GM21723 (cell line): ENCODE results near the gene CLEC4F.

Experiments
- ATAC-seq: cut with Tn5 transposase; IDR thresholded peaks from one replicate; pipeline ENCODE4 v1.9.1; 2021; ENCODE audit warnings: mild to moderate bottlenecking, moderate library complexity; ENCODE audit not compliant: unreplicated experiment

The CLEC4F gene, protein sequence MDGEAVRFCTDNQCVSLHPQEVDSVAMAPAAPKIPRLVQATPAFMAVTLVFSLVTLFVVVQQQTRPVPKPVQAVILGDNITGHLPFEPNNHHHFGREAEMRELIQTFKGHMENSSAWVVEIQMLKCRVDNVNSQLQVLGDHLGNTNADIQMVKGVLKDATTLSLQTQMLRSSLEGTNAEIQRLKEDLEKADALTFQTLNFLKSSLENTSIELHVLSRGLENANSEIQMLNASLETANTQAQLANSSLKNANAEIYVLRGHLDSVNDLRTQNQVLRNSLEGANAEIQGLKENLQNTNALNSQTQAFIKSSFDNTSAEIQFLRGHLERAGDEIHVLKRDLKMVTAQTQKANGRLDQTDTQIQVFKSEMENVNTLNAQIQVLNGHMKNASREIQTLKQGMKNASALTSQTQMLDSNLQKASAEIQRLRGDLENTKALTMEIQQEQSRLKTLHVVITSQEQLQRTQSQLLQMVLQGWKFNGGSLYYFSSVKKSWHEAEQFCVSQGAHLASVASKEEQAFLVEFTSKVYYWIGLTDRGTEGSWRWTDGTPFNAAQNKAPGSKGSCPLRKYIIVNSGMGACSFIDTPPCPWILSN

GRCh38 chr2:70820499-70820898, at the start of gene CLEC4F:
Gene CLEC4F, minus strand, starts transcription at chr2:70820599. Its CDS starts 76 bp downstream, at chr2:70820523.
- ATAC-seq: no peak

- no peak for ATAC-seq
Measured at GRCh38 chr2:70868970-70869369, 48.6 kb upstream of the CLEC4F start.

DNA sequence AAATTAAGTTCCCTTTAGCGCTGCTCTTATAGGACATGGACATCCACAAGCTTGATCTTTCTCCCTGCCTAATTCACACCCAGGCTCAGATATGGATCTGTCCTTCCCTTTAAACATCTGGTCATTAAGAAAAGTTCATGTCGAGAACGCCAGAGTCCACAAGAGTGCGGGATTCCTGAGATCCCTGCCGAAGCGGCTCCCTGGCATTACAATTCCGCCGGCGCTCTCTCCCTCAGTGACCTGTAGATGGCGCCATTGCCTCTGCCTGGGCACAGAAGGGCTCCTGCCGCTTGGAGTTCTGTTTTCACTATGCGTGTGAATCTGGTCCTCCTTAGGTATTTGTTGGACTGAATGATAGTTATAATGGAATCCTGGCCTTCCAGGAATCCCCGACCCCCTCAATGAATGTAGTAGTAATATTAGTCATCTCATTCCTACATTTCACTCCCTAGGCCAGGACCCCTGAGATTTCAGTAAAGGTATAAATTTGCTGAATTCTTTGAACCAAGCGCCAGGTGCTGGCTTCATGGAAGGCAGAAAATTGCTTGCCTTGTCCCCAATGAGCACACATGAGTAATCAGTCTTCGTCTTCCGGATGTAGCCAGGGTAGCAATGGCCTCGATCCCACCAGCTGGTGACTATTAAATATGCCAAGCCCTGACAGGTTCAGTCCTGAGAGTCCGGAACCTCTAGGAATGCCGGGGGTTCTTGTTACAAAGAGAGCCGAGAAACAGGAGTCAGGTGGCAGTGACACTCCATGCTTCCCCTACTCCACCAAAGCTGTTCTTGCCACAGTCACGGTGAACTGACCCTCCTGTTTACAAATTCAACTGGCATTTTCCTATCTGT, 41.6 kb upstream of the CLEC4F start:
- peak; percentile 60 for ATAC-seq

DNA sequence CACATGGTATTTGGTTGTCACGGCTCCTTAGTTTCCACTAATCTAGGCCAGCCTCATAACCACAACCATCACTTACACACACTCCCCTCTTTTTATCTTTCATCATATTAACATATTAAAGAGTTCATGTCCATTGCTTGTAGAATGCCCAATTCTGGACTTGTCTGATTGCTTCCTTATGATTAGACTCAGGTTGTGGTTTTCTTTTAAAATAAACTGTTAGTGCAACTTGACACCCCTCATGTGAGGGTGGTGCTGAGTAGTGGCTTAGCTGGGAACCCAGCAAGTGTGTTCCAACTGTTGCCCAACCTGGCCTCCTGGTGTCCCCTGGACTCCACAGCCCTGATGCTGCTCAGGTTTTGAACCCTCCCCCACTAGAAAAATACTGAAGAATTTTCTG, 35.3 kb upstream of the CLEC4F start:
- no peak for ATAC-seq

- no peak for ATAC-seq
Measured at GRCh38 chr2:70854411-70854810, 34.0 kb upstream of the CLEC4F start.

DNA sequence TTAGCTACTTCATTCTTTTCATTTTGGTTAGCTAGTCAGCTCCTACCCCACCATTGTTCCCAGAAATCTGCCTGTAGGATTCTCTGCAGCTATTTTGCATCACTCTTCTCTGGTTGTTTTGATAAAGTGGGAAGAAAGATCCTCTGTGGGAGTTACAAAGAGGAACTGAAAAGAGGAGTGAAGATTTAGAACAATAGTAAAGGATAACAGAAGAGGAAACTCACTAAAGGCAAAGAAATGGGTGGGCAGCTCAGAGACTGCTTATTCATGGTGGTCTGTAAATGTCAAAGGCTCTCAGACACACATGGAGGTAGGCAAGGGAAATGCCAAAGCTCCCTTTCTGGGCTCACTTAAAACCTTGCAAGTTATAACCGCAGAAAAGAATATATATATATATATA, 32.4 kb upstream of the CLEC4F start:
- no peak for ATAC-seq

GRCh38 chr2:70851704-70852103, 31.3 kb upstream of the CLEC4F start:
- ATAC-seq: peak; percentile 89

DNA sequence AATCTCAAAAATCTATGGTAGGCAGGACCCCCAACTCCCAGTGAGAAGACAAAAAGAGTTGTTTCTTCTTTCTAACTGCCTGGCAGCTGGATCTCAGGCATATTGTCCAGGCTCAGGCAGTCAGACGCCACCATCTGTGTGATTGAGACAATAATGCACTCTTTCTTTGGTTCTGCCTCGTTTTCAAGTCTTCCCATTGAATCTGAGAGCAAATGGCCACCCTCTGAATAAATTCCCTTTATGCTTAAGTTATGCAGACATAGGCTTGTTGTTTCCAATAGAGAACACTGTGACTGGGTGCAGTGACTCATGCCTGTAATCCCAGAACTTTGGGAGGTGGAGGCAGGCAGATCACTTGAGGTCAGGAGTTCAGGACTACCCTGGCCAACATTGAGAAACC, 30.5 kb upstream of the CLEC4F start:
- no peak for ATAC-seq

DNA sequence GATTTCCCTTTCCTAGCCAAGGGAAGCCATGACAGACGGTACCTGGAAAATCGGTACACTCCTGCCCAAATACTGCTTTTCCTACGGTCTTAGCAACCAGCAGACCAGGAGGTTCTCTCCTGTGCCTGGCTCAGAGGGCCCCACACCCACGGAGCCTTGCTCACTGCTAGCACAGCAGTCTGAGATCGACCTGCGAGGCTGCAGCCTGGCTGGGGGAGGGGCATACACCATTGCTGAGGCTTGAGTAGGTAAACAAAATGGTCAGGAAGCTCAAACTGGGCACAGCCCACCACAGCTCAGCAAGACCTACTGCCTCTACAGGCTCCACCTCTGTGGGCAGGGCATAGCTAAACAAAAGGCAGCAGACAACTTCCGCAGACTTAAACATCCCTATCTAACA, 22.0 kb upstream of the CLEC4F start:
- no peak for ATAC-seq

DNA sequence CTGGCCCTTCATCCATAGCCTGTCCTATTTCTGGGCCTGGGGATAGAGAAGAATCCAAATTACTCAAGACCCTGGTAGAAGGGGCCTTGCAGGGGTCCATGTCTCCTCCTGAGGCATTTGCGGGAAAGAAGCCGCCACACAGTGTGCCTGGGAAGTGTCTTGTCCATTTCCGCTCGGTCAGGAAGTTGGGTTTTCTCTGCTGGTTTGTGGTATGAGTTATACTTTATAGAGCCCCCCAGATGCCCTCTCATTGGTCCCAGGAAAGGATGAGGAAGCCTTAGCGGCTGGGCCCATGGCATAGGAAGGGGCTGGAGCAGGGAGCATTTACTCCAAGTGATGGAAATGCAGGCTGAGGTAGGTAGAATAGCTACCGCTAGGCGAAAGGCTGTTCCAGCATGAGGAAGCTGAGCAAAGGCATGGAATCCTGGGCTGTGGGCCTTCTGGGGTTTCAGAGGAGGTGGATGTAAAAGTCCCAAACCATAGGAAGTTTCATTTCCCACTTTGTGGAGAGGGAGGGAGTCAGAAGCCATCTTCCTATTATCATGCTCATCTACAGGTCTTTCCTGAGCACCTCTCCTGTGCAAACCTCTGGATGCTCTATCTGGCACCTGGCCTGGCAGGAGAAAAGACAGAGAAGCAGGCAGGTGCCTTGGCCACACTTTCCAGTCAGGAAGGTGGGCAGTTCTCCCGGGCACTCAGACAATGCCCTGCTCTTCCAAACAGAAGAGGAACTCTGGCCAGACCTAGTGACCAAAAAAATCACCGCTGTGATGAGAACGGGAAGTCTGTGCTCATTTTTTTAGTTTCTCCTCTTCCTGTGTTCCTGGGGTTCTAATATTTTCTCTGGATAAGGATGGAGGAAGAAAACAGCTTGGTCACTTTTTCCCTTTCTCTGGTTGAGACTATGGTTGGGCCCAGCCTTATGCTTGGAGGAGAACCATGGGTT, 17.9 kb upstream of the CLEC4F start:
- no peak for ATAC-seq

- no peak for ATAC-seq
Measured at GRCh38 chr2:70835643-70836042, 15.2 kb upstream of the CLEC4F start, which contains the start of gene CD207. Gene CD207, minus strand, starts transcription at chr2:70835816. Its CDS starts 40 bp downstream, at chr2:70835776.

DNA sequence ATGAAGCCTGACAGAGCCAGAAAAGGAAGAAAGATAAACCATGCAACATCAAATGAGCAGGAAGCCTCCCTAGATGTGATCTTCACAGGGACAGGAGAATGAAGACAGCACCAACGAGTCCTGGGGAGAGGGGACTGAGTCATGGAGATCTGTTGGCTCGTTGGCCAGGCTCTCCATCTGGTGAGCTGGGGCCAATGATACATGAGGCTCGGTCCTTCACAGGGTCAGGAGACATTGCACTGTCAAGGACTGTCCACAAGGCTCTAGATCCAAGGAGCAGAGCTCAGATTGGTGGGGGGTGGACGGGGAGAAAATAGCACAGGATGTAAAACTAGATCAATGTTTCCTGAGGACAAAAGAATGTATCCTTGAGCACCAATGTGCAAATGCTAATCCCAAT, 14.5 kb upstream of the CLEC4F start:
- ATAC-seq: no peak

- ATAC-seq: no peak
Measured at GRCh38 chr2:70834106-70834505, 13.7 kb upstream of the CLEC4F start.

DNA sequence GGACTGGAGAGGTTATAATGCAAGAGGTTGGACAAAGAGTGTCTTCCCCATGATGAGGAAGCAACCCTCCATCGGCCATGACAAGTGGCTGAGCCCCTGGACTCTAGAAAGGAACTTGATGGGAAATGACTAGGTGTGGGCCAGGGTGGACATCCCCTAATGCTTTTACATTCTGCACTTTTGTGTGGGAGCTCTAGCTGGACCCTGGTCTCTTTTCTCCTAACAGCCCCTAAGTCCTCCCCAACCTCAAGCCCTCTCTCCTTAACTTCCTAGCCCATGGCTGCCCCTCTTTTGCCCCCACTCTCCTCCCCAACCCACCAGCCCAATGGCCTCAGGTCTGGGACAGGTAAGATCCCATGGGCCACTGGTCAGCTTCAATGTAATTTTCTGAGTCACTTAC, 12.8 kb upstream of the CLEC4F start:
- ATAC-seq: no peak

DNA sequence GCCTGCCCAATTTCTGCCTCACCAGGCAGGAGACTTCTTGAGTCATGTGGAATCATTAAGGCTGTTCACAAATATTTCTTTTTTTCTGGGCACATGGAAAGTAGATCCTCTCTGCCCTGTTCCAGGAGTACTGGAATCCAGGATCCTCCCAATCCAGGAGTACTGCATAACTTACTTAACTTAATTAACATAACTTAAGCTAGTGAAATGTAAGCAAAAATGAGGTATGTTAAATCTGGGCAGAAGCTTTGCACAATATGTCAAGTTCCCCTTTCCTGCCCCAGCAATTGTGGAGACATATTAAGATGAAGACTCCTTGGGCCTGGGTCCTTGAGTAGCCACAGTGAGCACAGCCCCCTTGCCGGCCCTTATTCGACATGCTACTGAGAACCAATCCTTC, 12.0 kb upstream of the CLEC4F start:
- no peak for ATAC-seq

DNA sequence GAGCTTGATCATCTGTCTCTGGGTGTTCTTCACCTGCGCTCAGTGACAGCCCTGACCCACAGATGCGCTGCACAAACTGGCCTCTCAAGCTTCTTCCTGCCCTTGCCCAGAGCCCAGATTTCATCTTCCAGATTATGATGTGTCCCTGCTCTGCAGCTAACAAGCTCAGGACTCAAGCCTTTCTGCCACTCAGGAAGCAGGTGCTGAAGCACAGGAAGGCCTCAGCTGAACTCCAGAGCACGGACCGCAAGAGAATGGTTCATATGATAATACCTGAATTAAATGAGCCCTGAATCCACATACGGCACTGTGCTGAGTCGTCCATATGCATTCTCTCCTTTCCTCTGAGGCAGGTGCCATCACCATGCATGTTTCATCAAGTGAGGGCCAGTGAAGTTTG, 11.5 kb upstream of the CLEC4F start:
- ATAC-seq: no peak

DNA sequence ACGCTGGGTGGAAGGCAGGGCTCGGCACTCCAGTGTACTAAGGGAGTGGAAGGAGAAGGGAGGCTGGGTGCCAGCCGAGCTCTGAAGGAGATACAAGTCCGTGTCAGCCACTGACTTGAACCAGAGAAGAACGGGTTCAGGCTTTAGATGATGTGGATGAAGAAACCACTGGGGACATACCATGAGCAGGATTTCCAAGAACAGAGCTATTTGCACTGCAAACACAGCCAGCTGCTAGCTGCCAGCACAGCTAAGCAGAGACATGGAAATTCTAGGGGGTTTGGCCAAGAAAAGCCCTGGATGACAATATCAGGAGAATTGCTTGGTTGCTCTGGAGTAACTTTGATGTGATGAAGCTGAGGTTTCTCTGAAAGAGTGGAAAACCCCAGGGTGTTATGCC, 10.0 kb upstream of the CLEC4F start:
- ATAC-seq: no peak

- no peak for ATAC-seq
Measured at GRCh38 chr2:70829916-70830315, 9.5 kb upstream of the CLEC4F start.

GRCh38 chr2:70828914-70829824, 8.8 kb upstream of the CLEC4F start:
- no peak for ATAC-seq
